NCI-H2171 (cell line): ENCODE measurements around the gene SYNPO2L.
"Not testable (repeated sequence)": the region's sequence is repeated elsewhere in the genome, so short reads cannot be mapped to it uniquely, and the experiment has no call there.

ENCODE experiments used
- DNase-seq: peaks from one replicate; lab custom pipeline; 2025; lab: John Stamatoyannopoulos, UW

SYNPO2L gene

GRCh38 chr10:73648975-73649829 is 6.6 kb downstream of the SYNPO2L start:
- no peak for DNase-seq

GRCh38 chr10:73647875-73648651 is 7.8 kb downstream of the SYNPO2L start:
- DNase-seq: no peak

- DNase-seq: peak; percentile 57
These were observed 8.5 kb downstream of the SYNPO2L start for GRCh38 chr10:73647211-73647874.

- no peak for DNase-seq
These were observed 9.2 kb downstream of the SYNPO2L start for GRCh38 chr10:73646598-73647041.

GRCh38 chr10:73645251-73645650 is 10.6 kb downstream of the SYNPO2L start:
- DNase-seq: no peak

GRCh38 chr10:73644767-73645166 is 11.1 kb downstream of the SYNPO2L start:
- no peak for DNase-seq

- peak; percentile 12 for DNase-seq
These were observed 11.7 kb downstream of the SYNPO2L start for GRCh38 chr10:73644015-73644743.

GRCh38 chr10:73643362-73643761 is 12.5 kb downstream of the SYNPO2L start:
- no peak for DNase-seq

GRCh38 chr10:73641328-73642060 is 14.3 kb downstream of the SYNPO2L start, which contains the start of gene MYOZ1:
MYOZ1 (minus strand) TSS chr10:73641474; CDS start chr10:73640017, 1,457 bp downstream.
- DNase-seq: no peak

- no peak for DNase-seq
These were observed 16.5 kb downstream of the SYNPO2L start for GRCh38 chr10:73639286-73639685.

GRCh38 chr10:73635781-73636180 is 20.0 kb downstream of the SYNPO2L start:
- DNase-seq: no peak

GRCh38 chr10:73634421-73634820 is 21.4 kb downstream of the SYNPO2L start:
- DNase-seq: no peak

- no peak for DNase-seq
These were observed 26.7 kb downstream of the SYNPO2L start for GRCh38 chr10:73629165-73629564.

- DNase-seq: no peak
These were observed 27.4 kb downstream of the SYNPO2L start for GRCh38 chr10:73628405-73628804.

GRCh38 chr10:73627300-73627699 is 28.5 kb downstream of the SYNPO2L start:
- DNase-seq: no peak

- peak; percentile 92 for DNase-seq
These were observed 29.7 kb downstream of the SYNPO2L start for GRCh38 chr10:73625884-73626752.

GRCh38 chr10:73625004-73625883 is 30.6 kb downstream of the SYNPO2L start:
- peak; percentile 18 for DNase-seq

GRCh38 chr10:73623056-73623455 is 32.8 kb downstream of the SYNPO2L start:
- no peak for DNase-seq

- DNase-seq: not testable (repeated sequence)
These were observed 34.9 kb downstream of the SYNPO2L start for GRCh38 chr10:73620974-73621373.
